Measurements from ENCODE around the gene ABCC8.

The ABCC8 gene

GRCh38 chr11:17505146-17505545 is 28.5 kb upstream of the ABCC8 start:
- DNase-seq (ENCODE audit: low spot score) = no peak

- DNase-seq (ENCODE audit: low spot score) = peak; percentile 46
Measured at GRCh38 chr11:17504330-17505107, 27.9 kb upstream of the ABCC8 start.

- no peak for DNase-seq (ENCODE audit: low spot score)
Measured at GRCh38 chr11:17502630-17503029, 26.0 kb upstream of the ABCC8 start.

GRCh38 chr11:17500673-17501072 is 24.0 kb upstream of the ABCC8 start:
- DNase-seq (ENCODE audit: low spot score) = no peak

GRCh38 chr11:17498475-17498874 is 21.8 kb upstream of the ABCC8 start:
- no peak for DNase-seq (ENCODE audit: low spot score)

GRCh38 chr11:17498058-17498457 is 21.4 kb upstream of the ABCC8 start:
- no peak for DNase-seq (ENCODE audit: low spot score)

GRCh38 chr11:17496406-17496805 is 19.8 kb upstream of the ABCC8 start:
- no peak for DNase-seq (ENCODE audit: low spot score)

- no peak for DNase-seq (ENCODE audit: low spot score)
Measured at GRCh38 chr11:17494019-17494418, 17.4 kb upstream of the ABCC8 start.

- DNase-seq (ENCODE audit: low spot score) = no peak
Measured at GRCh38 chr11:17490938-17491337, 14.3 kb upstream of the ABCC8 start.

GRCh38 chr11:17490232-17490631 is 13.6 kb upstream of the ABCC8 start:
- no peak for DNase-seq (ENCODE audit: low spot score)

GRCh38 chr11:17489751-17490150 is 13.1 kb upstream of the ABCC8 start:
- DNase-seq (ENCODE audit: low spot score) = no peak

- no peak for DNase-seq (ENCODE audit: low spot score)
Measured at GRCh38 chr11:17488563-17488962, 11.9 kb upstream of the ABCC8 start.

- DNase-seq (ENCODE audit: low spot score) = no peak
Measured at GRCh38 chr11:17486646-17487045, 10.0 kb upstream of the ABCC8 start.

GRCh38 chr11:17483505-17483904 is 6.9 kb upstream of the ABCC8 start:
- no peak for DNase-seq (ENCODE audit: low spot score)

GRCh38 chr11:17481905-17482304 is 5.3 kb upstream of the ABCC8 start:
- no peak for DNase-seq (ENCODE audit: low spot score)

- DNase-seq (ENCODE audit: low spot score) = peak; percentile 75
Measured at GRCh38 chr11:17479284-17480214, 2.9 kb upstream of the ABCC8 start.

- DNase-seq (ENCODE audit: low spot score) = no peak
Measured at GRCh38 chr11:17478070-17478469, 1.4 kb upstream of the ABCC8 start.

GRCh38 chr11:17477361-17477760 is 716 bp upstream of the ABCC8 start:
- no peak for DNase-seq (ENCODE audit: low spot score)

GRCh38 chr11:17477084-17477333 is 364 bp upstream of the ABCC8 start:
- DNase-seq (ENCODE audit: low spot score) = no peak

- no peak for DNase-seq (ENCODE audit: low spot score)
Measured at GRCh38 chr11:17475666-17476316, 854 bp downstream of the ABCC8 start.

GRCh38 chr11:17473071-17473744 is 3.4 kb downstream of the ABCC8 start:
- peak; percentile 80 for DNase-seq (ENCODE audit: low spot score)

GRCh38 chr11:17472467-17472866 is 4.2 kb downstream of the ABCC8 start:
- no peak for DNase-seq (ENCODE audit: low spot score)

Data from HuH-7.5 (cell line).